Vagina (tissue), 2 donors: Measurements from ENCODE around the gene NHSL2.

Source experiments
- POLR2A ChIP-seq, 2 donors: fragments of 450-650 bp; IDR thresholded peaks; one replicate each; pipeline ENCODE4 v1.6.1; 2017; ENCODE audit warnings: antibody characterized with exemption in 2 of 2, mild to moderate bottlenecking in 2 of 2, moderate library complexity in 2 of 2
- POLR2AphosphoS5 ChIP-seq, 2 donors: sonication (generic); formaldehyde crosslinking; IDR thresholded peaks; one replicate each; pipeline ENCODE4 v1.9.0; 2017; ENCODE audit warnings: antibody characterized with exemption in 2 of 2, mild to moderate bottlenecking in 2 of 2, low read depth in 1 of 2; ENCODE audit not compliant: insufficient read depth in 1 of 2
- TF ChIP-seq, protein P1 (sequence below), 3 experiments: fragments of 450-650 bp in 2 of 3; fragments of 200-600 bp in 1 of 3; sonication (generic) in 1 of 3; IDR thresholded peaks; one replicate each; pipeline ENCODE4 v1.5.1; 2017 to 2019; ENCODE audit warnings: antibody characterized with exemption in 3 of 3, mild to moderate bottlenecking in 2 of 3, moderate library complexity in 2 of 3

DNA sequence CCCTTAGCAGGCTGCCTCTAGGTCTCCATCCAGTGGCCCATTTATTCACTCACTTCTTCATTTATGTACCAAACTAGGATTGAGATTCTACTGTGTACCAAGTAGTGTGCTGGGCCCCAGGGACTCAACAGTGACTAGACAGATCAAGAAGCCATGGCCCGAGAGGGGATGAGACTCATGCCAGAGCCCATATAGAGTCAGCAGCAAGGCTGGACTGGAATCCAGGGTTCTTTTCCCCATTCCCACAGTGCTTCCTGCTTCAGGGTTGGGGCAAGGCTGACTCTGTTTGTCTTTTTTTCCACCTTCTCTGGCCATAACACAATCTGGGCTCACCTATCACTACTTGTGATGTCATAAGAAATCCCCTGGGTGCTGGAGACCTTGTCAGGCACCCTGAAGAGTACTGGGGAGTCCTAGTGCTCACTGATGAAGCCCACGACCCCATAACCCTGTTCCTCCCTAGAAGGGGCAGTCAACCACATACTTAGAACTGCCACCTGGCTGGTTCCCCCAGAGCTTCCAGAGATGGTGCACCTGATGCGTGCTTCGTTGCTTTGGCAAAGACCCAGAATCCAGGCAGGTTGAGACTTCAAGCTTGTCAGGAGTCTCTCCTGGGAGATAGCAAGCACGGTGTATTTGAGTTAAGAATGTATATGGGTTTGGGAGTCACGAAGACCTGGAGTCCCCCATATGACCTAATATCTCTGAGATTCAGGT, 214.8 kb downstream of the NHSL2 start:
- TF ChIP-seq, protein P1, sequence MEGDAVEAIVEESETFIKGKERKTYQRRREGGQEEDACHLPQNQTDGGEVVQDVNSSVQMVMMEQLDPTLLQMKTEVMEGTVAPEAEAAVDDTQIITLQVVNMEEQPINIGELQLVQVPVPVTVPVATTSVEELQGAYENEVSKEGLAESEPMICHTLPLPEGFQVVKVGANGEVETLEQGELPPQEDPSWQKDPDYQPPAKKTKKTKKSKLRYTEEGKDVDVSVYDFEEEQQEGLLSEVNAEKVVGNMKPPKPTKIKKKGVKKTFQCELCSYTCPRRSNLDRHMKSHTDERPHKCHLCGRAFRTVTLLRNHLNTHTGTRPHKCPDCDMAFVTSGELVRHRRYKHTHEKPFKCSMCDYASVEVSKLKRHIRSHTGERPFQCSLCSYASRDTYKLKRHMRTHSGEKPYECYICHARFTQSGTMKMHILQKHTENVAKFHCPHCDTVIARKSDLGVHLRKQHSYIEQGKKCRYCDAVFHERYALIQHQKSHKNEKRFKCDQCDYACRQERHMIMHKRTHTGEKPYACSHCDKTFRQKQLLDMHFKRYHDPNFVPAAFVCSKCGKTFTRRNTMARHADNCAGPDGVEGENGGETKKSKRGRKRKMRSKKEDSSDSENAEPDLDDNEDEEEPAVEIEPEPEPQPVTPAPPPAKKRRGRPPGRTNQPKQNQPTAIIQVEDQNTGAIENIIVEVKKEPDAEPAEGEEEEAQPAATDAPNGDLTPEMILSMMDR (IDR thresholded peaks at IDR 0.05), result no peak
- TF ChIP-seq POLR2A (IDR thresholded peaks at IDR 0.05) (no peak), POLR2AphosphoS5 (IDR thresholded peaks at IDR 0.05; ENCODE audit: insufficient read depth in 1 of 2, low read depth in 1 of 2) (no peak)
